ENCODE measurements around the gene GPR37. TPM values are rescaled to one million over a fixed set of nuclear protein-coding genes. Genes with fewer than 3 reads are reported as not detected.

Gene GPR37
- total RNA-seq, 1 donor from 2014 or later: 9.8 TPM

GRCh38 chr7:124761164-124761715 lies 4.4 kb downstream of the GPR37 start:
- H3K27ac Mint-ChIP-seq (ENCODE audit: unreplicated experiment): no peak overlapping the region
- H3K27me3 Mint-ChIP-seq (ENCODE audit: low read depth, unreplicated experiment): no peaks in the 10 kb centered on the region
- DNase-seq (ENCODE audit: low read depth): no peak
- no peak overlapping the region for H3K9ac ChIP-seq (ENCODE audit: low read length)
- no peak overlapping the region for H3K27ac ChIP-seq (ENCODE audit: low read depth, low read length)
- no peak overlapping the region for H3K4me2 ChIP-seq (ENCODE audit: low read length)
- peaks cover 8% of the 10 kb centered on the region for H3K4me1 ChIP-seq (ENCODE audit: insufficient read depth, low read length)
- H2AFZ ChIP-seq (ENCODE audit: low read depth, low read length): no peak overlapping the region
- TF ChIP-seq EZH2 (IDR thresholded peaks at IDR 0.05; ENCODE audit: insufficient read depth, low read length): no peak
- no peak for TF ChIP-seq CTCF (IDR thresholded peaks at IDR 0.05; ENCODE audit: insufficient read depth, low read depth, low read length)
- no peaks in the 10 kb centered on the region for H4K20me1 ChIP-seq (ENCODE audit: insufficient read depth, low read length)
- no peaks in the 10 kb centered on the region for H3K36me3 ChIP-seq (ENCODE audit: insufficient read depth, low read length)
- peaks cover 19% of the 10 kb centered on the region for H3K27me3 ChIP-seq (ENCODE audit: insufficient read depth, low read length)
- no peaks in the 10 kb centered on the region for H3K79me2 ChIP-seq (ENCODE audit: insufficient read depth, low read length)
- H3K36me3 Mint-ChIP-seq (ENCODE audit: low read depth, unreplicated experiment): no peaks in the 10 kb centered on the region
- H3K9me3 ChIP-seq (ENCODE audit: insufficient read depth, low read depth, low read length): peaks cover 3% of the 10 kb centered on the region
- no peak overlapping the region for H3K4me3 Mint-ChIP-seq (ENCODE audit: unreplicated experiment)
- H3K9me3 Mint-ChIP-seq (ENCODE audit: unreplicated experiment): peaks cover 3% of the 10 kb centered on the region
- no peak overlapping the region for H3K4me3 ChIP-seq (ENCODE audit: insufficient read depth, low read depth, low read length)
- H3K4me1 Mint-ChIP-seq (ENCODE audit: low read depth, unreplicated experiment): peaks cover 12% of the 10 kb centered on the region
- FAIRE-seq: no peak

DNA sequence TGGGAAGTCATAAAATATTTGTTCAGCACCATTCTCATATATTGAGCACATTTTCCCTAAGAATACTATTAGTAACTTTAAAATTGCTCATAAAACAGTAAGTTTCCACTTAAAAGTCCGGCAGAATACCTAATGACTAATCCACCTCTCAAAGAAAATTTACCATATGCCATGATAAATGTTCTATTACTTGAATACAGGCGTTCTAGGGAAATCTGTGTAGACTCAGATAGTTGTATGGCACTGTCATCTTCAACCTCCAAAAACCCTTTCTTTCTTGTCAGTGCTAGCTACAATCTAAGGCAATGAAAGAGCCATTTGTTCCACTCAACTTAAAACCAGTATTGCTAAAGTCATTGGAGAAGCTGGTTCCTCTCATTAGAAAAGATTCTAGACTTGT lies 7.3 kb downstream of the GPR37 start:
- H3K4me2 ChIP-seq (ENCODE audit: low read length): no peak overlapping the region
- no peak overlapping the region for H2AFZ ChIP-seq (ENCODE audit: low read depth, low read length)
- H3K27me3 ChIP-seq (ENCODE audit: insufficient read depth, low read length): no peaks in the 10 kb centered on the region
- no peak for FAIRE-seq
- Mint-ChIP-seq H3K27me3 (ENCODE audit: low read depth, unreplicated experiment) (no peaks in the 10 kb centered on the region), H3K4me1 (ENCODE audit: low read depth, unreplicated experiment) (peaks cover 6% of the 10 kb centered on the region), H3K9me3 (ENCODE audit: unreplicated experiment) (peaks cover 3% of the 10 kb centered on the region), H3K36me3 (ENCODE audit: low read depth, unreplicated experiment) (no peaks in the 10 kb centered on the region), H3K4me3 (ENCODE audit: unreplicated experiment) (no peak overlapping the region), H3K27ac (ENCODE audit: unreplicated experiment) (no peak overlapping the region)
- H3K4me1 ChIP-seq (ENCODE audit: insufficient read depth, low read length): no peaks in the 10 kb centered on the region
- H3K4me3 ChIP-seq (ENCODE audit: insufficient read depth, low read depth, low read length): no peak overlapping the region
- no peak for DNase-seq (ENCODE audit: low read depth)
- H3K36me3 ChIP-seq (ENCODE audit: insufficient read depth, low read length): no peaks in the 10 kb centered on the region
- H4K20me1 ChIP-seq (ENCODE audit: insufficient read depth, low read length): no peaks in the 10 kb centered on the region
- no peaks in the 10 kb centered on the region for H3K79me2 ChIP-seq (ENCODE audit: insufficient read depth, low read length)
- H3K27ac ChIP-seq (ENCODE audit: low read depth, low read length): no peak overlapping the region
- H3K9me3 ChIP-seq (ENCODE audit: insufficient read depth, low read depth, low read length): no peaks in the 10 kb centered on the region
- TF ChIP-seq EZH2 (IDR thresholded peaks at IDR 0.05; ENCODE audit: insufficient read depth, low read length) (no peak), CTCF (IDR thresholded peaks at IDR 0.05; ENCODE audit: insufficient read depth, low read depth, low read length) (no peak)
- H3K9ac ChIP-seq (ENCODE audit: low read length): no peak overlapping the region

- H3K9me3 ChIP-seq (ENCODE audit: insufficient read depth, low read depth, low read length): no peaks in the 10 kb centered on the region
- no peaks in the 10 kb centered on the region for H3K27me3 Mint-ChIP-seq (ENCODE audit: low read depth, unreplicated experiment)
- H3K4me1 ChIP-seq (ENCODE audit: insufficient read depth, low read length): no peaks in the 10 kb centered on the region
- no peak overlapping the region for H3K4me3 Mint-ChIP-seq (ENCODE audit: unreplicated experiment)
- no peaks in the 10 kb centered on the region for H3K79me2 ChIP-seq (ENCODE audit: insufficient read depth, low read length)
- TF ChIP-seq CTCF (IDR thresholded peaks at IDR 0.05; ENCODE audit: insufficient read depth, low read depth, low read length) (no peak), EZH2 (IDR thresholded peaks at IDR 0.05; ENCODE audit: insufficient read depth, low read length) (no peak)
- no peaks in the 10 kb centered on the region for H3K36me3 ChIP-seq (ENCODE audit: insufficient read depth, low read length)
- no peak overlapping the region for H2AFZ ChIP-seq (ENCODE audit: low read depth, low read length)
- no peak overlapping the region for H3K9ac ChIP-seq (ENCODE audit: low read length)
- H3K9me3 Mint-ChIP-seq (ENCODE audit: unreplicated experiment): no peaks in the 10 kb centered on the region
- no peak overlapping the region for H3K4me3 ChIP-seq (ENCODE audit: insufficient read depth, low read depth, low read length)
- H3K4me1 Mint-ChIP-seq (ENCODE audit: low read depth, unreplicated experiment): peaks cover 12% of the 10 kb centered on the region
- H3K27ac ChIP-seq (ENCODE audit: low read depth, low read length): no peak overlapping the region
- no peaks in the 10 kb centered on the region for H4K20me1 ChIP-seq (ENCODE audit: insufficient read depth, low read length)
- H3K4me2 ChIP-seq (ENCODE audit: low read length): no peak overlapping the region
- H3K27me3 ChIP-seq (ENCODE audit: insufficient read depth, low read length): no peaks in the 10 kb centered on the region
- DNase-seq (ENCODE audit: low read depth) (no peak), FAIRE-seq (no peak)
- no peaks in the 10 kb centered on the region for H3K36me3 Mint-ChIP-seq (ENCODE audit: low read depth, unreplicated experiment)
- H3K27ac Mint-ChIP-seq (ENCODE audit: unreplicated experiment): no peak overlapping the region
These were observed 10.9 kb downstream of the GPR37 start for GRCh38 chr7:124754576-124755268.
